Peyer's patch (tissue), 4 donors: ENCODE measurements around the gene DHX36. TPM values are rescaled to one million over a fixed set of nuclear protein-coding genes. Genes with fewer than 3 reads are reported as not detected.

Experiments used
- DNase-seq, 3 donors: peaks; one replicate each; pipeline ENCODE4 v3.0.0-alpha.2; 2017 to 2019
- H3K27ac ChIP-seq, 4 donors: fragments of 200-600 bp; sonication (generic); one replicate each; pipeline ENCODE4 v1.5.1; 2016 to 2019
- H3K27me3 ChIP-seq, 2 donors: fragments of 200-600 bp; sonication (generic); one replicate each; pipeline ENCODE4 v1.5.1; 2019
- H3K36me3 ChIP-seq, 3 donors: fragments of 200-600 bp; sonication (generic); one replicate each; pipeline ENCODE4 v1.5.1; 2016 to 2019
- H3K4me1 ChIP-seq, 4 donors: fragments of 200-600 bp; sonication (generic); one replicate each; pipeline ENCODE4 v1.5.1; 2016 to 2019
- H3K4me3 ChIP-seq, 4 donors: fragments of 200-600 bp; sonication (generic); 1 replicate in 3 of 4; 2 replicates in 1 of 4; pipeline ENCODE4 v1.5.1; 2016 to 2019; ENCODE audit warnings: mild to moderate bottlenecking in 1 of 4
- H3K9me3 ChIP-seq, 4 donors: fragments of 200-600 bp; sonication (generic); one replicate each; pipeline ENCODE4 v1.5.1; 2016 to 2019; ENCODE audit warnings: mild to moderate bottlenecking in 1 of 4
- POLR2A ChIP-seq, 2 donors: fragments of 450-650 bp; IDR thresholded peaks; one replicate each; pipeline ENCODE4 v1.5.1; 2017; ENCODE audit warnings: antibody characterized with exemption in 2 of 2, mild to moderate bottlenecking in 2 of 2, moderate library complexity in 2 of 2
- total RNA-seq, 4 donors: library from RNA; depleted of rRNA; stranded (reverse); fragments of >200 nt; gene quantifications; one replicate each; pipeline ENCODE4 v1.1.0, GENCODE V29; 2016
- TF ChIP-seq, protein P1 (sequence below), 6 experiments: fragments of 450-650 bp in 4 of 6; fragments of 200-600 bp in 2 of 6; sonication (generic) in 1 of 6; IDR thresholded peaks; one replicate each; pipeline ENCODE4 v1.5.1; 2017 to 2019; ENCODE audit warnings: antibody characterized with exemption in 6 of 6, mild to moderate bottlenecking in 3 of 6, moderate library complexity in 1 of 6

The DHX36 gene
- total RNA-seq, 4 donors from 2014 or later, result 40.3 to 67.7 (median 54.7) TPM

DNA sequence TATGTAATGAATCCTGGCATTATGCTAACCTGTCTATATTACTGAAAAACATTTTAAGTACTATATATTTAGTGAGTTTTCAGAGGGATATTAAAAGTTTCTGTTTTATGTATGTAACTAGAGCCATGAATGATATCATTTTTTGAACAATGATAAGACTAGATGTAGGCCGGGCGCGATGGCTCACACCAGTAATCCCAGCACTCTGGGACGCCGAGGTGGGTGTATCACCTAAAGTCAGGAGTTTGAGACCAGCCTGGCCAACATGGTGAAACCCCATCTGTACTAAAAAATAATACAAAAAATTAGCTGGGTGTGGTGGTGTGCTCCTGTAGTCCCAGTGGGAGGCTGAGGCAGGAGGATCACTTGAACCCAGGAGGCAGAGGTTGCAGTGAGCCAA lies 34.1 kb downstream of the DHX36 start:
- Histone ChIP-seq H3K9me3 (no peaks in the 10 kb centered on the region), H3K27ac (no peak overlapping the region), H3K4me1 (no peaks in the 10 kb centered on the region), H3K36me3 (peaks cover 0 to 87% (median 0%) of the 10 kb centered on the region in 3 donors), H3K4me3 (no peak overlapping the region), H3K27me3 (no peaks in the 10 kb centered on the region)
- no peak for DNase-seq
- TF ChIP-seq, protein P1, sequence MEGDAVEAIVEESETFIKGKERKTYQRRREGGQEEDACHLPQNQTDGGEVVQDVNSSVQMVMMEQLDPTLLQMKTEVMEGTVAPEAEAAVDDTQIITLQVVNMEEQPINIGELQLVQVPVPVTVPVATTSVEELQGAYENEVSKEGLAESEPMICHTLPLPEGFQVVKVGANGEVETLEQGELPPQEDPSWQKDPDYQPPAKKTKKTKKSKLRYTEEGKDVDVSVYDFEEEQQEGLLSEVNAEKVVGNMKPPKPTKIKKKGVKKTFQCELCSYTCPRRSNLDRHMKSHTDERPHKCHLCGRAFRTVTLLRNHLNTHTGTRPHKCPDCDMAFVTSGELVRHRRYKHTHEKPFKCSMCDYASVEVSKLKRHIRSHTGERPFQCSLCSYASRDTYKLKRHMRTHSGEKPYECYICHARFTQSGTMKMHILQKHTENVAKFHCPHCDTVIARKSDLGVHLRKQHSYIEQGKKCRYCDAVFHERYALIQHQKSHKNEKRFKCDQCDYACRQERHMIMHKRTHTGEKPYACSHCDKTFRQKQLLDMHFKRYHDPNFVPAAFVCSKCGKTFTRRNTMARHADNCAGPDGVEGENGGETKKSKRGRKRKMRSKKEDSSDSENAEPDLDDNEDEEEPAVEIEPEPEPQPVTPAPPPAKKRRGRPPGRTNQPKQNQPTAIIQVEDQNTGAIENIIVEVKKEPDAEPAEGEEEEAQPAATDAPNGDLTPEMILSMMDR (IDR thresholded peaks at IDR 0.05), result no peak
- no peak for TF ChIP-seq POLR2A (IDR thresholded peaks at IDR 0.05)

DNA sequence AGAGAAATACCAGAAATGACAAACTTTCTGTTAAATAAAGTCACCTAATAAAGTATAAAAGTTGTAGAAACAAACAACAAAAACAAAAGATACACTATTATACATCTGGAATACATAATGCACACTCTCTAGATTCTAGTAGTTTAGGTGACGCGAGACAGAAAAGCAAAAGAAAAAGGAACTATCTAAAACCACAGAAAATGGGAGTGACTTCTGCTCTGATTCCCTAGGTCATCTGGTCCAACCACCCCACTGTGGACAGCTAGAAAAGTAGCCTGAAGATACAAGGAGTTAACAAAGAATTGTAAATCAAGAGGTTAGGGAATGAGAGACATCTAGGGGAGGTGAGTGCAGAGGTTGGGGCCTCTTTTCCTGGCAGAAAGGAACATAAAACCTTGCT lies 39.1 kb downstream of the DHX36 start:
- H3K4me1 ChIP-seq, result no peaks in the 10 kb centered on the region
- TF ChIP-seq, protein P1 (IDR thresholded peaks at IDR 0.05), result no peak
- no peak for TF ChIP-seq POLR2A (IDR thresholded peaks at IDR 0.05)
- H3K9me3 ChIP-seq, result no peaks in the 10 kb centered on the region
- H3K36me3 ChIP-seq, result peaks cover 0 to 86% (median 0%) of the 10 kb centered on the region in 3 donors
- H3K27ac ChIP-seq, result no peak overlapping the region
- no peak for DNase-seq
- H3K4me3 ChIP-seq, result no peak overlapping the region
- no peaks in the 10 kb centered on the region for H3K27me3 ChIP-seq

DNA sequence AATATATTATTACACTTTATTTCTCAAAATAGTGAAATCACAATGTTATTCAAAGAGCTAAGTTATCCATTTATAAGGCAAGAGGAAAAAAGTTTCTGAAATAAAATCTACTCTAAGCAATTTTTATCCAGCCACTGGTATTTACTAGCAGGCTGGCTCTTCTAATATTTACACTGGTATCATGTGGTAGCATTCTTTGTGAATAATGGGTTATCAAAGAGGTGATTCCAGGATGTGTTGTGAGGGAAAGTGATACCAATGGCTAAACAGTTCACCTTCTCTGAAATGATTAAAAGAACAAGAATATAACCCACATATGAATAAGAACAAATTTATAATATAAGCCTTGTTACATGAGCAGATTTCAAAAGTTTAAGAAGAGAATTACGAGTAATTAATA lies 44.1 kb downstream of the DHX36 start:
- Histone ChIP-seq H3K4me3 (no peak overlapping the region), H3K9me3 (no peaks in the 10 kb centered on the region), H3K27ac (no peak overlapping the region), H3K27me3 (no peaks in the 10 kb centered on the region), H3K36me3 (peaks cover 0 to 80% (median 0%) of the 10 kb centered on the region in 3 donors), H3K4me1 (no peaks in the 10 kb centered on the region)
- TF ChIP-seq POLR2A (IDR thresholded peaks at IDR 0.05), result no peak
- TF ChIP-seq, protein P1 (IDR thresholded peaks at IDR 0.05), result no peak
- no peak for DNase-seq

DNA sequence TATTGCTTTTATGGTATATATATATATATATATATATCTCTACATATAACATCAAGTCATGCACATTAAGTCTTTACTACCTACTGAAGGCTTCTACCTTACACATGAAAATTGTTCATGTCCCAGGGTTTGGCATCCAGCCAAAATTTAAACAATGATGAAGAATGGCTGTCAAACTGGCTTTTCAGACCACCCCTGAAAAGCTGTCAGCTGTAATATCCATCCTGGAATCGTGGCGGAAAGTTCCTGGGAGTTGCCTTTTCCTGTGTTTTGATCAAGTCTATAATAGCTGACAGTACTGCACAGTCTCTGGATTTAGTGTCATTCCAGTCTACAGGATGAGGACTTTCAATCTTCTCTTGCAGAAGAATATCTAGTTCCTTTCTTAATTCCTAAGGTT lies 48.3 kb downstream of the DHX36 start:
- Histone ChIP-seq H3K27me3 (no peaks in the 10 kb centered on the region), H3K36me3 (peaks cover 0 to 63% (median 0%) of the 10 kb centered on the region in 3 donors), H3K27ac (no peak overlapping the region), H3K9me3 (no peaks in the 10 kb centered on the region), H3K4me3 (no peak overlapping the region), H3K4me1 (no peaks in the 10 kb centered on the region)
- no peak for DNase-seq
- no peak for TF ChIP-seq POLR2A (IDR thresholded peaks at IDR 0.05)
- TF ChIP-seq, protein P1 (IDR thresholded peaks at IDR 0.05), result no peak

DNA sequence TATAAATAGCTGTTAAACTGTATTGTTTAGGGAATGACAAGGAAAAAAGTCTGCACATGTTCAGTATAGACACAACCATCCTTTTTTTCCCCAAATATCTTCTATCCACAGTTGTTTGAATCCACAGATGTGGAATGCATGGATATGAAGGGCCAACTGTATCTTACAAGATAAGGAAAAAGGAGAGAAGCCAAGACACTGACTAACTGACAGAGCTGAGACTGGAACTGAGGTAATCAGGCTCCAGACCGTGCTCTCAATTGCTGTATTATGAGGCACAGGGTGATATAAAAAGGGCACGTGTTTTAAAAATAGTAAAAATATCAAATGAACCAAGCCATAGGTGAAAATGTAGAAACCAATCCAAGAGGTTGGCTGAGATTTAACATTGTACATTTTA lies 49.0 kb downstream of the DHX36 start:
- H3K27me3 ChIP-seq, result no peaks in the 10 kb centered on the region
- TF ChIP-seq, protein P1 (IDR thresholded peaks at IDR 0.05), result no peak
- TF ChIP-seq POLR2A (IDR thresholded peaks at IDR 0.05), result no peak
- no peaks in the 10 kb centered on the region for H3K9me3 ChIP-seq
- no peaks in the 10 kb centered on the region for H3K4me1 ChIP-seq
- peaks cover 0 to 61% (median 0%) of the 10 kb centered on the region in 3 donors for H3K36me3 ChIP-seq
- no peak overlapping the region for H3K27ac ChIP-seq
- no peak for DNase-seq
- H3K4me3 ChIP-seq, result no peak overlapping the region

DNA sequence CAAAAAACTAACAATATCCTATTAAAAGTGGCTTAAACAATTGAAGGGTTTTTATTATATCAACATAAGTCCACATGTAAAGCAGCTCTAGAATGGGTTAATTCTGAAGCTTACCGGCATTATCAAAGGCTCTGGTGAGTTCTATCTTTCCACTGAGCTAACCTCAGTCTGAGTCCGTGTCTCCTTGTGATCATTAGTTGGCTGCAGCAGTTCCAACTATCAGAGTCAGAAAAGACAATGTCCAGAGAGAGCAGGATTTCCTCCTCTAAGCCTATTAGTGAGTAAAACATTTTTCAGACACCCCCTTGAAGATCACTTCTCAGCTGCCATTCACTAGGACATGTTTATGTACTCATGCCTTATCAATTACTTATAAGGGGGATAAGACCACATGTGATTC lies 49.9 kb downstream of the DHX36 start:
- no peak for DNase-seq
- H3K27ac ChIP-seq, result no peak overlapping the region
- H3K36me3 ChIP-seq, result peaks cover 0 to 62% (median 0%) of the 10 kb centered on the region in 3 donors
- H3K4me3 ChIP-seq, result no peak overlapping the region
- TF ChIP-seq, protein P1 (IDR thresholded peaks at IDR 0.05), result no peak
- no peak for TF ChIP-seq POLR2A (IDR thresholded peaks at IDR 0.05)
- no peaks in the 10 kb centered on the region for H3K4me1 ChIP-seq
- H3K9me3 ChIP-seq, result no peaks in the 10 kb centered on the region
- H3K27me3 ChIP-seq, result no peaks in the 10 kb centered on the region
